Uterus (tissue), 2 donors: ENCODE measurements around the gene KLB.
"Not testable (repeated sequence)": the region's sequence is repeated elsewhere in the genome, so short reads cannot be mapped to it uniquely, and the experiment has no call there.

Experiments used
- POLR2A ChIP-seq, 2 donors: fragments of 450-650 bp; IDR thresholded peaks; one replicate each; pipeline ENCODE4 v1.6.1; 2016; ENCODE audit warnings: antibody characterized with exemption in 2 of 2, mild to moderate bottlenecking in 1 of 2, moderate library complexity in 1 of 2
- TF ChIP-seq, protein P1 (sequence below), 4 experiments: fragments of 200-600 bp in 2 of 4; fragments of 450-650 bp in 2 of 4; sonication (generic) in 2 of 4; IDR thresholded peaks; one replicate each; pipeline ENCODE4 v1.5.1; 2016 to 2019; ENCODE audit warnings: antibody characterized with exemption in 4 of 4, mild to moderate bottlenecking in 2 of 4, moderate library complexity in 1 of 4

DNA sequence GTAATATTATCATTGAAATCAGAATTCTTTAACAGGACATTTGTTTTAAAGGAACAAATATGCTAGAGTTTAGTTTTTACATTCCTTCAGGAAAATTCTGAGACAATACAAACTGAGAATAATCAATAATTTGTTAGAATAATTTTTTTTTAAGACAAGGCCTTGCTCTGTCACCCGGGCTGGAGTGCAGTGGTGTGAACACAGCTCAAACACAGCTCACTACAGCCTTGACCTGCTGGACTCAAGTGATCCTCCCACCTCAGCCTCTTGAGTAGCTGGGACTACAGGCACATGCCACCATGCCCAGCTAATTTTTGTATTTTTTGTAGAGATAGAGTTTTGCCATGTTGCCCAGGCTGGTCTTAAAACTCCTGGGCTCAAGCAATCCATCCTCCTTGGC lies 18.6 kb downstream of the KLB start:
- TF ChIP-seq, protein P1, sequence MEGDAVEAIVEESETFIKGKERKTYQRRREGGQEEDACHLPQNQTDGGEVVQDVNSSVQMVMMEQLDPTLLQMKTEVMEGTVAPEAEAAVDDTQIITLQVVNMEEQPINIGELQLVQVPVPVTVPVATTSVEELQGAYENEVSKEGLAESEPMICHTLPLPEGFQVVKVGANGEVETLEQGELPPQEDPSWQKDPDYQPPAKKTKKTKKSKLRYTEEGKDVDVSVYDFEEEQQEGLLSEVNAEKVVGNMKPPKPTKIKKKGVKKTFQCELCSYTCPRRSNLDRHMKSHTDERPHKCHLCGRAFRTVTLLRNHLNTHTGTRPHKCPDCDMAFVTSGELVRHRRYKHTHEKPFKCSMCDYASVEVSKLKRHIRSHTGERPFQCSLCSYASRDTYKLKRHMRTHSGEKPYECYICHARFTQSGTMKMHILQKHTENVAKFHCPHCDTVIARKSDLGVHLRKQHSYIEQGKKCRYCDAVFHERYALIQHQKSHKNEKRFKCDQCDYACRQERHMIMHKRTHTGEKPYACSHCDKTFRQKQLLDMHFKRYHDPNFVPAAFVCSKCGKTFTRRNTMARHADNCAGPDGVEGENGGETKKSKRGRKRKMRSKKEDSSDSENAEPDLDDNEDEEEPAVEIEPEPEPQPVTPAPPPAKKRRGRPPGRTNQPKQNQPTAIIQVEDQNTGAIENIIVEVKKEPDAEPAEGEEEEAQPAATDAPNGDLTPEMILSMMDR (IDR thresholded peaks at IDR 0.05), result not testable (repeated sequence)
- TF ChIP-seq POLR2A (IDR thresholded peaks at IDR 0.05), result not testable (repeated sequence)
